ENCODE measurements around the gene ST6GALNAC5.

DNA sequence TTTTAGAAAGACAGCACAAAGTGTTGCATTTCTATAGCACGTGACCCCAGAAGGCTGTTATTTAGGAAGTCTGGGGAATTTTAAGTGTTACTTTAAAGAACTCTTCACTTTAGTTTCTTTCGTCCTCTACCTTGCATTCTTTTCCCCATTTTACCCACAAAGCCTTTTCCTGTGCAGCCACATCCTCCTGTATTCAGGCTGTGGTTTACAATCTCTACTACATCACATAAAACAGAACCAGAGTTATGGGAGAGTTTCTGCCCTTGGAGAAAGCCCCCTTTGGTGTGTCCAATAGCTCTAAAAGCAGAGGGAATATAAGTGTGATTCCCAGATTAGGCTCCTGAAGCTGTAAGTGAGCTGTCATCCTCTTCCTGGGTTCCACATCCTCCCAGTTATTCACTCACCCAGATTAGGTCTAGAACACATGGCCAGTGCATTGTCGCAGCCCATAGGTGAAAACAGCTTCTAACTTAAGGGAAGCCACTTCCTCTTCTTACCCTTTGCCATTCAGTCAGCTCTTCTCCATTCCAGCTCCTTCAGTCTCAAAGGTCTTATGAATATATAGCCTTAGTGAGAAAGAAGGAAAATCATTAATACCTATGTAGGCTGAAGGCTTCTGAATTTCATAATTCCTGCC lies 180.8 kb downstream of the ST6GALNAC5 start:
- TF ChIP-seq YY1 (IDR thresholded peaks at IDR 0.05; ENCODE audit: insufficient read depth, insufficient read length) = no peak
- no peak for TF ChIP-seq SUZ12 (IDR thresholded peaks at IDR 0.05; ENCODE audit: extremely low read depth, insufficient read depth, insufficient read length)
